Endodermal cell (in vitro differentiated cells): Measurements from ENCODE around the gene KCNMA1. TPM values are rescaled to one million over a fixed set of nuclear protein-coding genes. Genes with fewer than 3 reads are reported as not detected.

Source experiments
- DNase-seq: peaks from one replicate; pipeline ENCODE4 v3.0.0-alpha.2; 2017
- H3K27ac ChIP-seq: 2 replicates; pipeline ENCODE4 v1.5.1; 2013; ENCODE audit warnings: mild to moderate bottlenecking, low read depth, low read length, moderate library complexity
- H3K27me3 ChIP-seq: 2 replicates; pipeline ENCODE4 v1.6.1; 2013; ENCODE audit warnings: mild to moderate bottlenecking, low read length, moderate library complexity; ENCODE audit not compliant: insufficient read depth, control insufficient read depth, poor library complexity, severe bottlenecking
- H3K36me3 ChIP-seq: 2 replicates; pipeline ENCODE4 v1.7.0; 2013; ENCODE audit warnings: mild to moderate bottlenecking, low read length, moderate library complexity; ENCODE audit not compliant: control insufficient read depth, insufficient read depth
- H3K4me1 ChIP-seq: one replicate; pipeline ENCODE4 v1.7.0; 2013; ENCODE audit warnings: low read length; ENCODE audit not compliant: control insufficient read depth, insufficient read depth
- H3K4me3 ChIP-seq: 2 replicates; pipeline ENCODE4 v1.5.1; 2013; ENCODE audit warnings: mild to moderate bottlenecking, low read length, moderate library complexity
- H3K9ac ChIP-seq: 2 replicates; pipeline ENCODE4 v1.6.1; 2013; ENCODE audit warnings: mild to moderate bottlenecking, low read length, moderate library complexity; ENCODE audit not compliant: poor library complexity, severe bottlenecking; ENCODE audit errors: extremely low read depth
- H3K9me3 ChIP-seq: 2 replicates; pipeline ENCODE4 v1.6.1; 2013; ENCODE audit warnings: mild to moderate bottlenecking, low read length, moderate library complexity; ENCODE audit not compliant: control insufficient read depth
- H3K27ac Mint-ChIP-seq: 2 replicates; pipeline ENCODE4 v1.8.0; 2020; ENCODE audit warnings: mixed read lengths
- H3K27me3 Mint-ChIP-seq: 2 replicates; pipeline ENCODE4 v1.8.0; 2021; ENCODE audit warnings: mild to moderate bottlenecking, mixed read lengths; ENCODE audit not compliant: insufficient read depth
- H3K36me3 Mint-ChIP-seq: 2 replicates; pipeline ENCODE4 v1.8.0; 2020; ENCODE audit warnings: low read depth, mixed read lengths
- H3K4me1 Mint-ChIP-seq: 2 replicates; pipeline ENCODE4 v1.8.0; 2020; ENCODE audit warnings: mixed read lengths
- H3K4me3 Mint-ChIP-seq: 2 replicates; pipeline ENCODE4 v1.8.0; 2020; ENCODE audit warnings: mild to moderate bottlenecking, moderate library complexity, mixed read lengths
- H3K9me3 Mint-ChIP-seq: 2 replicates; pipeline ENCODE4 v1.8.0; 2020; ENCODE audit warnings: mild to moderate bottlenecking, mixed read lengths
- CTCF ChIP-seq: fragments of 200-600 bp; sonication (generic); conservative IDR thresholded peaks from 2 replicates; pipeline ENCODE4 v1.5.0; 2021; ENCODE audit warnings: antibody characterized with exemption, mild to moderate bottlenecking
- WGBS, 2 experiments: methylation state at CpG; one replicate each; pipeline versions ENCODE4 v1.1.5 to v1.1.7; 2013; ENCODE audit warnings: missing lambda C conversion rate in 2 of 2, mixed read lengths in 1 of 2; ENCODE audit not compliant: insufficient coverage in 1 of 2, insufficient read length in 1 of 2; 5-methylcytosine and 5-hydroxymethylcytosine counted together
- total RNA-seq, 2 donors: library from RNA; stranded (reverse); fragmentation: NEBNext Ultra II Directional in 1 of 2; extraction: Animal tissue kit (Norgen Biotek cat#: 25700) in 1 of 2; gene quantifications; 2 replicates in 1 of 2; 3 replicates in 1 of 2; pipeline ENCODE4 v1.2.1, GENCODE V29; 2021

Gene KCNMA1
- total RNA-seq, 2 donors from 2014 or later: 0.55 to 1.3 TPM

DNA sequence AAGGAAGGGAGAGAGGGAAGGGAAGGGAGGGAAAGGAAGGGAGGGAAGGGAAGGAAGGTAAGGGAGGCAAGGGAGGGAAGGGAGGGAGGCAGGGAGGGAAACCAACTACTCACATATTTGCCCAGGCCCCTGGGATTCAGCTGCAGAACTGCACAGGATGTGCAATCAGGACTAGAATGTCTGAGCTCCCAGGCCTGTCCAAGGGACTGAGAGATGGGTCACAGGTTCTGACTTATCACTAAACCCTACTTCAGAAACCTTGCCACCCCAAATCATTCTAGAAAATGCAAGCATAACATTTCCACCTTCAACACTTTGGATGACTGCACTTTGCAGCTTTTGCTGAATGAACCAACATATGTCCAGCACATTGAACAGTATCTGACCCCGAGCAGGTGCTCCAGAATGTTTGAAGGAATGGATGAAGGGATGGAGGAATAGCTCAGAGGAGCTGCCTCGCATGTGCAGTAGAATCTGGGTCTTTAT lies 245.3 kb downstream of the KCNMA1 start:
- no peaks in the 10 kb centered on the region for H3K9me3 ChIP-seq
- H3K4me3 Mint-ChIP-seq: no peak overlapping the region
- H3K27ac Mint-ChIP-seq: no peak overlapping the region
- H3K9ac ChIP-seq: no peak overlapping the region
- H3K4me1 Mint-ChIP-seq: peaks cover 39% of the 10 kb centered on the region
- no peak overlapping the region for H3K27ac ChIP-seq
- 98 to 100% methylated on average over 1 to 2 of the region's 2 CpGs for WGBS, 2 experiments
- no peaks in the 10 kb centered on the region for H3K9me3 Mint-ChIP-seq
- no peak for DNase-seq
- no peak overlapping the region for H3K4me3 ChIP-seq
- H3K27me3 ChIP-seq: no peaks in the 10 kb centered on the region
- peaks cover 17% of the 10 kb centered on the region for H3K4me1 ChIP-seq
- no peak for TF ChIP-seq CTCF
- no peaks in the 10 kb centered on the region for H3K36me3 ChIP-seq
- H3K27me3 Mint-ChIP-seq: no peaks in the 10 kb centered on the region
- H3K36me3 Mint-ChIP-seq: no peaks in the 10 kb centered on the region

DNA sequence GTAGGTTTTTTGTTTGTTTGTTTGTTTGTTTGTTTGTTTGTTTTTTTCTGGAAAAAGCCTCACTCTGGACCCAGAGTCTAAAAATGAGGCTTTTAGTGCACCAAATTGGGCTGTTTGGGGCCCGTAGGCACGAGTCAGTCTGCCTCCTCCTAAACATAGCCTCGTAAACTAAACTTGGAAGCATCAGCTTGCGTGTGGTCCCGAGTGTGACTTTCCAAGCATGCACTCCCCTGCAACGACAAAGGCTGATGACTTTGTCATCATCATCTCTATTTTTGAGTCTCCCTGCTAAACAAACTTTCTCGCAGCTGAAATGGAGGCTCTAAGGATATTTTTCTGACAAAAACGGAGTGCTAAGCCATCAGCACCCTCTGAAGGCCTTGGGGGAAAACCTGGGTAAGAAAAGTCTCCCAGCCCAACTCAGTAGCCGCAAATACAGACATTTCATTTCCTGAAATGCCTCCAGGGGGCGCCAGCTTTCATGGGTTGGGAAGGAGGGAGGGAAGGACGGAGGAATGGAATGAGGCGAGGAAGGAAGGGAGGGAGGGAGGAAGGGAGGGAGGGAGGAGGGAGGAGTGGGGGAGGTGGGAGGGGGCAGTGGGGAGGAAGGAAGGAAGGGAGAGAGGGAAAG lies 245.9 kb downstream of the KCNMA1 start:
- DNase-seq: peak; percentile 97
- Mint-ChIP-seq H3K27me3 (no peaks in the 10 kb centered on the region), H3K4me1 (peaks cover 45% of the 10 kb centered on the region), H3K4me3 (no peak overlapping the region), H3K9me3 (no peaks in the 10 kb centered on the region), H3K27ac (no peak overlapping the region), H3K36me3 (no peaks in the 10 kb centered on the region)
- H3K36me3 ChIP-seq: no peaks in the 10 kb centered on the region
- no peak overlapping the region for H3K4me3 ChIP-seq
- peaks cover 17% of the 10 kb centered on the region for H3K4me1 ChIP-seq
- no peak overlapping the region for H3K9ac ChIP-seq
- no peak overlapping the region for H3K27ac ChIP-seq
- no peaks in the 10 kb centered on the region for H3K9me3 ChIP-seq
- H3K27me3 ChIP-seq: peaks cover 4% of the 10 kb centered on the region
- TF ChIP-seq CTCF: peak; percentile 76
- WGBS, 2 experiments: 43 to 58% methylated on average over 8 to 12 of the region's 12 CpGs

DNA sequence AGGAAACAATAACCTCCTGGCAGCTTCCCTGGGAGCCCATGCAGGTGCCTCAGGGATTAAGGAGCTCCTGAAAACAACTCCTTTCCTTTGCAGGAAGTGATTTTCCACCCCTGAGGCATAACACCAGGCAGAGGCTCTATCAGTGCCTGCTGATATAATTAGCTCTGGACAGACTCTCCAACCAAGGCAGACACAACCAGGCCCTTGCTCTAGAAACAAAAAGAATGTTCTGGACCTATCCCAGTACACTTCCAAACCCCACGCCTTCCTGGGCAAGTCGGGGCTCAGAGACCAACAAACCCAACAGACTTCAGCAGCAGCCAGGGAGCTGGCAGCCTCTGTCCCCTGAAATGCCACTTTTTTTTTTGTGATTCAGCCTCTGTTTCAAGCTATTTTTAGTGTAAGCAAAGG lies 247.1 kb downstream of the KCNMA1 start:
- H3K9me3 Mint-ChIP-seq: no peaks in the 10 kb centered on the region
- no peak overlapping the region for H3K4me3 Mint-ChIP-seq
- Histone ChIP-seq H3K9me3 (no peaks in the 10 kb centered on the region), H3K4me3 (no peak overlapping the region), H3K27ac (no peak overlapping the region), H3K4me1 (peaks cover 17% of the 10 kb centered on the region), H3K36me3 (no peaks in the 10 kb centered on the region), H3K9ac (no peak overlapping the region), H3K27me3 (peaks cover 17% of the 10 kb centered on the region)
- H3K27ac Mint-ChIP-seq: no peak overlapping the region
- 90% methylated on average over 2 of the region's 2 CpGs; no CpG with 5 or more reads in 1 of the 2 experiments for WGBS, 2 experiments
- DNase-seq: peak; percentile 44
- H3K4me1 Mint-ChIP-seq: peaks cover 46% of the 10 kb centered on the region
- no peaks in the 10 kb centered on the region for H3K36me3 Mint-ChIP-seq
- peaks cover 3% of the 10 kb centered on the region for H3K27me3 Mint-ChIP-seq
- TF ChIP-seq CTCF: no peak
